ENCODE data around the gene TNKS1BP1. TPM values are rescaled to one million over a fixed set of nuclear protein-coding genes. Genes with fewer than 3 reads are reported as not detected.

The TNKS1BP1 gene
- total and polyA plus RNA-seq, 9 of the 15 experiments (the other 6 are each of a cell fraction or from before 2014, with no cell fraction given) = 1.1 to 47.2 (median 10.9) TPM

DNA sequence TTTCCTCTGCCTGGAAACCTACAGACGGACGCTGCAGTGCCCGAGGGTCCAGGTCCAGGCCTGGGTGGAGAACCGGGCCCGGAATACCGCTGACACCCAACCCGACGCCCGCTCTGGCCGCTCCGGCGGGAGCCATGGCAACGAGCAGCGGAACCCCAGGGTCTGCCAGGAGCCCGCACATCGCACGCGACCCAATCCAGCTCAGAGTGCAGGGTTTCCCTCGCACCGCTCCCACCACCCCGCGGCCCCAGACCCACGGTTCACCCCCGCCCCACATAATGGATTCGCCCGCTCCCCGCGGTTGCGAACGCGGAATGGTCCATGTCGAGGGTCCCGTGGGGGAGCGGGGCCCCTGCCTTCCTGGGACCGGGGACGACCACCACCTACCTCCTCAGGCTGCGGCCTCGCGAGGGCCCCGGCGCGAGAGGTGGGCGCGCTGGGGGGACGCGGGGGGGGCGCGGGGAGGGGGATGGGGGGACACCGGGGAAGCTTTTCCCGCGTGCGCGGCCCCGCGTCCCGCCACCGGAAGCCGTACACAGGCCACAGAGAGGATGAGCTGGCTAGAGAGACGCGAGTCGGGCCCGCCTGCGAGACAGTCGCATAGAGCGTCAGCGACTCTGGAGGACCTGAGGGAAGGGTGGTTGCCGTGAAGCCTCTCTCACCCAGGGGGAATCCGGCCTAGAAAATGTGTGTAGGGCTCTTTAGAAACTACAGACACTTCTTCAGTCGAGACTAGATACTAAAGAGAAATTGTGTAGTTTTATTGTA is 10.8 kb upstream of the TNKS1BP1 start, which contains the start of gene SSRP1 (continued):
- TF ChIP-seq ZNF24 (IDR thresholded peaks at IDR 0.05) = no peak
- no peak for TF ChIP-seq ZFP36 (IDR thresholded peaks at IDR 0.05; ENCODE audit: low read depth, low read length, partially characterized antibody)
- TF ChIP-seq, protein P1, sequence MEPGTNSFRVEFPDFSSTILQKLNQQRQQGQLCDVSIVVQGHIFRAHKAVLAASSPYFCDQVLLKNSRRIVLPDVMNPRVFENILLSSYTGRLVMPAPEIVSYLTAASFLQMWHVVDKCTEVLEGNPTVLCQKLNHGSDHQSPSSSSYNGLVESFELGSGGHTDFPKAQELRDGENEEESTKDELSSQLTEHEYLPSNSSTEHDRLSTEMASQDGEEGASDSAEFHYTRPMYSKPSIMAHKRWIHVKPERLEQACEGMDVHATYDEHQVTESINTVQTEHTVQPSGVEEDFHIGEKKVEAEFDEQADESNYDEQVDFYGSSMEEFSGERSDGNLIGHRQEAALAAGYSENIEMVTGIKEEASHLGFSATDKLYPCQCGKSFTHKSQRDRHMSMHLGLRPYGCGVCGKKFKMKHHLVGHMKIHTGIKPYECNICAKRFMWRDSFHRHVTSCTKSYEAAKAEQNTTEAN (CRISPR knock-in tag; IDR thresholded peaks at IDR 0.05) = no peak
- TF ChIP-seq CTCF (IDR thresholded peaks at IDR 0.05 in 2 of 3, conservative IDR thresholded peaks at IDR 0.05 in 1 of 3; ENCODE audit: insufficient read depth in 2 of 3, low read depth in 1 of 3, low read length in 3 of 3) = peak in 2 of 3 experiments; percentile 8 to 25; a peak in 1 of 6 replicates
- TF ChIP-seq CEBPB (tag; IDR thresholded peaks at IDR 0.05) = no peak
- TF ChIP-seq HEY1 (CRISPR knock-in tag; IDR thresholded peaks at IDR 0.05; ENCODE audit: borderline replicate concordance) = no peak
- no peak for TF ChIP-seq PHB (CRISPR knock-in tag; IDR thresholded peaks at IDR 0.05)
- TF ChIP-seq ZNF780A (CRISPR knock-in tag; IDR thresholded peaks at IDR 0.05) = no peak
- TF ChIP-seq IRF2 (CRISPR knock-in tag; IDR thresholded peaks at IDR 0.05) = no peak
- TF ChIP-seq POLR2G (IDR thresholded peaks at IDR 0.05; ENCODE audit: low read depth, low read length) = peak; percentile 85
- no peak for TF ChIP-seq PPARD (CRISPR knock-in tag; IDR thresholded peaks at IDR 0.05)
- no peak for TF ChIP-seq TFAM (CRISPR knock-in tag; conservative IDR thresholded peaks at IDR 0.05)
- TF ChIP-seq ATF7 (IDR thresholded peaks at IDR 0.05) = peak; percentile 91
- 0 out of 3 replicates have a peak, but pooled peaks of 1 of the 2 experiments have one; percentile 24 for TF ChIP-seq CBX3 (IDR thresholded peaks at IDR 0.05; ENCODE audit: borderline replicate concordance in 1 of 2, low read length in 2 of 2)
- TF ChIP-seq CBFB (CRISPR knock-in tag; IDR thresholded peaks at IDR 0.05) = no peak
- TF ChIP-seq PTTG1 (tag; IDR thresholded peaks at IDR 0.05; ENCODE audit: low read depth) = no peak
- TF ChIP-seq ZBTB7A (IDR thresholded peaks at IDR 0.05; ENCODE audit: borderline replicate concordance, control insufficient read depth, low read depth, low read length) = peak; percentile 84; the same call in 1 of the 2 replicates
- peak; percentile 70 for TF ChIP-seq TBP (optimal IDR thresholded peaks at IDR 0.05; ENCODE audit: low read depth, low read length)
- TF ChIP-seq, protein P2, sequence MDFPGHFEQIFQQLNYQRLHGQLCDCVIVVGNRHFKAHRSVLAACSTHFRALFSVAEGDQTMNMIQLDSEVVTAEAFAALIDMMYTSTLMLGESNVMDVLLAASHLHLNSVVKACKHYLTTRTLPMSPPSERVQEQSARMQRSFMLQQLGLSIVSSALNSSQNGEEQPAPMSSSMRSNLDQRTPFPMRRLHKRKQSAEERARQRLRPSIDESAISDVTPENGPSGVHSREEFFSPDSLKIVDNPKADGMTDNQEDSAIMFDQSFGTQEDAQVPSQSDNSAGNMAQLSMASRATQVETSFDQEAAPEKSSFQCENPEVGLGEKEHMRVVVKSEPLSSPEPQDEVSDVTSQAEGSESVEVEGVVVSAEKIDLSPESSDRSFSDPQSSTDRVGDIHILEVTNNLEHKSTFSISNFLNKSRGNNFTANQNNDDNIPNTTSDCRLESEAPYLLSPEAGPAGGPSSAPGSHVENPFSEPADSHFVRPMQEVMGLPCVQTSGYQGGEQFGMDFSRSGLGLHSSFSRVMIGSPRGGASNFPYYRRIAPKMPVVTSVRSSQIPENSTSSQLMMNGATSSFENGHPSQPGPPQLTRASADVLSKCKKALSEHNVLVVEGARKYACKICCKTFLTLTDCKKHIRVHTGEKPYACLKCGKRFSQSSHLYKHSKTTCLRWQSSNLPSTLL (IDR thresholded peaks at IDR 0.05) = no peak
- TF ChIP-seq ZNF280A (IDR thresholded peaks at IDR 0.05; ENCODE audit: low read depth, partially characterized antibody) = no peak
- peak; percentile 26 to 35; a peak in 1 of 4 replicates for TF ChIP-seq NRF1 (conservative IDR thresholded peaks at IDR 0.05 in 1 of 2, IDR thresholded peaks at IDR 0.05 in 1 of 2)
- TF ChIP-seq CHCHD3 (CRISPR knock-in tag; IDR thresholded peaks at IDR 0.05) = no peak

All from K562 (cell line).